Hepatocyte (in vitro differentiated cells): ENCODE measurements around the gene CATSPERD. TPM values are rescaled to one million over a fixed set of nuclear protein-coding genes. Genes with fewer than 3 reads are reported as not detected.
A peak's percentile ranks its signal among the peaks of the same experiment; 100 is the strongest.

Experiments used
- DNase-seq: peaks from one replicate; pipeline ENCODE4 v3.0.0-alpha.2; 2016; ENCODE audit warnings: low spot score
- H2AFZ ChIP-seq: fragments of 200-600 bp; sonication (generic); 2 replicates; pipeline ENCODE4 v1.6.0; 2016; ENCODE audit warnings: antibody characterized with exemption, mild to moderate bottlenecking
- H3K27ac ChIP-seq: fragments of 200-600 bp; sonication (generic); 2 replicates; pipeline ENCODE4 v1.5.1; 2016; ENCODE audit warnings: mild to moderate bottlenecking
- H3K27me3 ChIP-seq: fragments of 200-600 bp; sonication (generic); 2 replicates; pipeline ENCODE4 v1.6.1; 2016
- H3K36me3 ChIP-seq: fragments of 200-600 bp; sonication (generic); replicated peaks from 2 replicates; pipeline ENCODE4 v1.5.1; 2016; ENCODE audit warnings: low read depth; ENCODE audit not compliant: insufficient read depth
- H3K4me1 ChIP-seq: fragments of 200-600 bp; sonication (generic); 2 replicates; pipeline ENCODE4 v1.5.1; 2016; ENCODE audit warnings: mild to moderate bottlenecking, moderate library complexity; ENCODE audit not compliant: insufficient read depth
- H3K4me2 ChIP-seq: fragments of 200-600 bp; sonication (generic); 2 replicates; pipeline ENCODE4 v1.6.0; 2016
- H3K4me3 ChIP-seq: fragments of 200-600 bp; sonication (generic); 2 replicates; pipeline ENCODE4 v1.5.1; 2016; ENCODE audit warnings: mild to moderate bottlenecking
- H3K79me2 ChIP-seq: fragments of 200-600 bp; sonication (generic); 2 replicates; pipeline ENCODE4 v1.6.0; 2017; ENCODE audit warnings: mild to moderate bottlenecking
- H3K9me2 ChIP-seq: fragments of 200-600 bp; sonication (generic); replicated peaks from 2 replicates; pipeline ENCODE4 v1.6.0; 2017; ENCODE audit warnings: mild to moderate bottlenecking; ENCODE audit not compliant: insufficient read depth
- H3K9me3 ChIP-seq: fragments of 200-600 bp; sonication (generic); 2 replicates; pipeline ENCODE4 v1.5.1; 2016; ENCODE audit warnings: low read depth, mild to moderate bottlenecking
- H4K20me1 ChIP-seq: fragments of 200-600 bp; sonication (generic); 2 replicates; pipeline ENCODE4 v1.6.0; 2016; ENCODE audit warnings: mild to moderate bottlenecking; ENCODE audit not compliant: insufficient read depth, poor library complexity, severe bottlenecking
- CTCF ChIP-seq: fragments of 200-600 bp; sonication (generic); IDR thresholded peaks from 2 replicates; pipeline ENCODE4 v1.5.1; 2016; ENCODE audit warnings: antibody characterized with exemption, mild to moderate bottlenecking; ENCODE audit not compliant: poor library complexity
- EZH2 ChIP-seq: fragments of 200-600 bp; sonication (generic); IDR thresholded peaks from 2 replicates; pipeline ENCODE4 v1.6.1; 2016; ENCODE audit warnings: antibody characterized with exemption, mild to moderate bottlenecking, borderline replicate concordance
- EZH2phosphoT487 ChIP-seq: fragments of 200-600 bp; sonication (generic); IDR thresholded peaks from one replicate; pipeline ENCODE4 v1.6.1; 2018; ENCODE audit warnings: antibody characterized with exemption, mild to moderate bottlenecking, low read depth, moderate library complexity; ENCODE audit not compliant: unreplicated experiment, severe bottlenecking
- WGBS: methylation state at CpG from one replicate; pipeline ENCODE4 v1.1.6; 2016; ENCODE audit warnings: low lambda C conversion rate; ENCODE audit errors: missing lambda C conversion rate; 5-methylcytosine and 5-hydroxymethylcytosine counted together
- polyA plus RNA-seq: library from polyadenylated mRNA; unstranded; fragments of >200 nt; fragmentation: Nextera tagmentation; extraction: Ambion mirVana; gene quantifications from 2 replicates; pipeline ENCODE4 v1.2.1, GENCODE V29; 2016
- total RNA-seq: library from RNA; depleted of rRNA; stranded (reverse); fragments of >200 nt; gene quantifications from 2 replicates; pipeline ENCODE4 v1.2.3, GENCODE V29; 2014

The CATSPERD gene
- total and polyA plus RNA-seq, 2 experiments from 2014 or later = not detected

- WGBS = 95% methylated on average over 21 of the region's 21 CpGs
- no peak for DNase-seq
- H4K20me1 ChIP-seq = no peaks in the 10 kb centered on the region
- no peaks in the 10 kb centered on the region for H3K9me2 ChIP-seq
- TF ChIP-seq EZH2 (no peak), EZH2phosphoT487 (no peak)
- H3K27ac ChIP-seq = no peak overlapping the region
- H2AFZ ChIP-seq = no peak overlapping the region
- no peaks in the 10 kb centered on the region for H3K9me3 ChIP-seq
- no peak overlapping the region for H3K4me3 ChIP-seq
- no peak overlapping the region for H3K4me2 ChIP-seq
- no peaks in the 10 kb centered on the region for H3K36me3 ChIP-seq
- H3K79me2 ChIP-seq = no peaks in the 10 kb centered on the region
- no peaks in the 10 kb centered on the region for H3K27me3 ChIP-seq
- H3K4me1 ChIP-seq = peaks cover 18% of the 10 kb centered on the region
Observed at GRCh38 chr19:5825178-5825577, 104.7 kb downstream of the CATSPERD start.

- Histone ChIP-seq H3K4me1 (peaks cover 18% of the 10 kb centered on the region), H3K79me2 (no peaks in the 10 kb centered on the region), H3K27me3 (no peaks in the 10 kb centered on the region), H3K9me2 (no peaks in the 10 kb centered on the region), H3K27ac (peak overlapping the region; percentile 48), H4K20me1 (no peaks in the 10 kb centered on the region), H2AFZ (no peak overlapping the region), H3K36me3 (no peaks in the 10 kb centered on the region), H3K4me2 (peak overlapping the region; percentile 96), H3K9me3 (no peaks in the 10 kb centered on the region), H3K4me3 (no peak overlapping the region)
- WGBS = 45% methylated on average over 24 of the region's 24 CpGs
- DNase-seq = peak; percentile 78
- TF ChIP-seq CTCF = peak; percentile 13
- TF ChIP-seq EZH2 = no peak
- no peak for TF ChIP-seq EZH2phosphoT487
Observed at GRCh38 chr19:5826531-5827341, 106.3 kb downstream of the CATSPERD start.

- DNase-seq = no peak
- WGBS = 27% methylated on average over 32 of the region's 37 CpGs
- H3K4me1 ChIP-seq = peaks cover 18% of the 10 kb centered on the region
- H3K9me2 ChIP-seq = no peaks in the 10 kb centered on the region
- TF ChIP-seq EZH2 = no peak
- no peak for TF ChIP-seq EZH2phosphoT487
- no peak for TF ChIP-seq CTCF
- H3K27me3 ChIP-seq = no peaks in the 10 kb centered on the region
- peak overlapping the region; percentile 96 for H3K27ac ChIP-seq
- H4K20me1 ChIP-seq = no peaks in the 10 kb centered on the region
- peak overlapping the region; percentile 40 for H2AFZ ChIP-seq
- no peaks in the 10 kb centered on the region for H3K79me2 ChIP-seq
- H3K4me2 ChIP-seq = peak overlapping the region; percentile 96
- H3K4me3 ChIP-seq = no peak overlapping the region
- H3K9me3 ChIP-seq = no peaks in the 10 kb centered on the region
- H3K36me3 ChIP-seq = no peaks in the 10 kb centered on the region
Observed at GRCh38 chr19:5827342-5827890, 107.0 kb downstream of the CATSPERD start.

GRCh38 chr19:5827891-5828660 is 107.6 kb downstream of the CATSPERD start:
- WGBS = 2% methylated on average over 61 of the region's 91 CpGs
- Histone ChIP-seq H3K27ac (peak overlapping the region; percentile 96), H2AFZ (peak overlapping the region; percentile 61), H3K4me2 (peak overlapping the region; percentile 96), H3K9me2 (no peaks in the 10 kb centered on the region), H3K36me3 (no peaks in the 10 kb centered on the region), H3K9me3 (no peaks in the 10 kb centered on the region), H3K4me3 (peak overlapping the region; percentile 52), H4K20me1 (no peaks in the 10 kb centered on the region), H3K27me3 (no peaks in the 10 kb centered on the region), H3K79me2 (no peaks in the 10 kb centered on the region), H3K4me1 (peaks cover 18% of the 10 kb centered on the region)
- TF ChIP-seq EZH2 (no peak), EZH2phosphoT487 (no peak), CTCF (no peak)
- DNase-seq = peak; percentile 98
